NT2/D1 (cell line): ENCODE data around the gene DDX10.

Source experiments
- DNase-seq: peaks from one replicate; pipeline ENCODE4 v3.0.0-alpha.2; 2011; ENCODE audit warnings: low read depth, low spot score
- H3K27me3 ChIP-seq: 2 replicates; pipeline ENCODE4 v1.6.0; 2011; ENCODE audit warnings: mild to moderate bottlenecking; ENCODE audit not compliant: insufficient read length, insufficient read depth
- H3K36me3 ChIP-seq: 2 replicates; pipeline ENCODE4 v1.6.1; 2011; ENCODE audit warnings: mild to moderate bottlenecking, low read length, mixed read lengths; ENCODE audit not compliant: insufficient read depth, insufficient read length
- H3K4me1 ChIP-seq: 2 replicates; pipeline ENCODE4 v1.5.1; 2011; ENCODE audit not compliant: insufficient read depth, insufficient read length
- H3K4me3 ChIP-seq: 2 replicates; pipeline ENCODE4 v1.5.1; 2011; ENCODE audit warnings: low read depth; ENCODE audit not compliant: insufficient read length
- H3K9ac ChIP-seq: 2 replicates; pipeline ENCODE4 v1.6.0; 2011; ENCODE audit warnings: low read depth; ENCODE audit not compliant: insufficient read length
- H3K9me3 ChIP-seq: 2 replicates; pipeline ENCODE4 v1.5.1; 2011; ENCODE audit warnings: mild to moderate bottlenecking, low read length; ENCODE audit not compliant: insufficient read depth
- SUZ12 ChIP-seq: IDR thresholded peaks from 2 replicates; pipeline ENCODE4 v1.6.1; 2011; ENCODE audit not compliant: insufficient read length, insufficient read depth; ENCODE audit errors: extremely low read depth
- YY1 ChIP-seq: IDR thresholded peaks from 2 replicates; pipeline ENCODE4 v1.6.1; 2011; ENCODE audit not compliant: insufficient read length, insufficient read depth
- ZNF274 ChIP-seq: IDR thresholded peaks from 2 replicates; pipeline ENCODE4 v1.6.1; 2011; ENCODE audit warnings: mild to moderate bottlenecking, low read depth, low read length

Gene DDX10

GRCh38 chr11:108664730-108665525 lies at the start of gene DDX10:
Gene DDX10 (plus strand): TSS chr11:108665069. CDS start chr11:108665154, 85 bp downstream.
- H3K4me1 ChIP-seq = no peaks in the 10 kb centered on the region
- no peaks in the 10 kb centered on the region for H3K27me3 ChIP-seq
- TF ChIP-seq SUZ12 (no peak), ZNF274 (no peak), YY1 (no peak)

GRCh38 chr11:108616549-108616948 lies 48.3 kb upstream of the DDX10 start:
- TF ChIP-seq YY1 (no peak), SUZ12 (no peak), ZNF274 (no peak)
- Histone ChIP-seq H3K9me3 (no peaks in the 10 kb centered on the region), H3K27me3 (no peaks in the 10 kb centered on the region), H3K36me3 (no peaks in the 10 kb centered on the region), H3K9ac (no peak overlapping the region), H3K4me3 (no peak overlapping the region), H3K4me1 (no peaks in the 10 kb centered on the region)
- DNase-seq = no peak

More at GRCh38 chr11:108664730-108665525, at the start of gene DDX10:
- Histone ChIP-seq H3K4me3 (peak within 1 kb of the TSS; percentile 78), H3K9me3 (no peaks in the 10 kb centered on the region), H3K9ac (peak within 1 kb of the TSS; percentile 79), H3K36me3 (peaks cover 32% of the 10 kb centered on the region)
- peak; percentile 97 for DNase-seq

DNA sequence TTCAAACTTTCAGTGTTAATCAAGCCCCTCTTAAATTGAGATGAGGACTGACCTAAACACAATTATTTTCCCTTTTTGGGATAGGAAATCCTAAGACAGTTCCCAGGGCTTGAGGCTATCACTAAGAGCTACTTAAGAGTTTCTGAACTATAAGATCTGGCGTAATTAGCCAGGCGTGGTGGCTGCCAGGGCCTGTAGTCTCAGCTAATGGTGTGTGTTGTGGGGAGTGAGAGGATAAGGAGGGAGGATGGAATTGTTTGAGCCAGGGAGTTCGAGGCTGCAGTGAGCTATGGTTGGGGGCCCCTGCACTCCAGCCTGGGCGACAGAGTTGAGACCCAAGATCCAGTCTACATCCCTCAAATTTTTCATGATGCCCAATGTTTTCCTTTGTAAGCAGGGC lies 47.8 kb upstream of the DDX10 start:
- Histone ChIP-seq H3K9ac (no peak overlapping the region), H3K4me1 (no peaks in the 10 kb centered on the region), H3K9me3 (no peaks in the 10 kb centered on the region), H3K36me3 (no peaks in the 10 kb centered on the region), H3K27me3 (no peaks in the 10 kb centered on the region), H3K4me3 (no peak overlapping the region)
- no peak for DNase-seq
- TF ChIP-seq YY1 (no peak), SUZ12 (no peak), ZNF274 (no peak)

DNA sequence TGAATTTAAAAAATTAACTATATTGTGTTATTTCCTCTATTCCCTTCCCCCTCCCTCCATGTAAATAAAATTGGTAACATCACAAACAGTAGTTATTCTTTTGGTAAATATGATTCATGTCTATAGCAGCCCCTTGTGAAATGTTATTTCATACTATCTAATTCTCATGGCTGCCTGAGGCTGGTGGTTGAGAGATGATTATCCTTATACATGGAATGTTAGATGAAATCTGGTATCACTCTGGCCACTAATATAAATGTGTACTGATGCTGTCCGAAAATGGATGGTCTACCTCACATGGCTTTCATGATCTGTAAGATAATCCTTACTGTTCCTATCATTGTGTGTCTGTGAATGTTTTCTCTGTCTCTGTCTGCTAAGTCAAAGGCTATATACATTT lies 46.3 kb upstream of the DDX10 start:
- no peaks in the 10 kb centered on the region for H3K4me1 ChIP-seq
- no peak overlapping the region for H3K4me3 ChIP-seq
- no peak for DNase-seq

GRCh38 chr11:108620958-108621772 lies 43.7 kb upstream of the DDX10 start:
- Histone ChIP-seq H3K4me3 (no peak overlapping the region), H3K9me3 (no peaks in the 10 kb centered on the region), H3K27me3 (no peaks in the 10 kb centered on the region), H3K36me3 (no peaks in the 10 kb centered on the region), H3K9ac (no peak overlapping the region), H3K4me1 (no peaks in the 10 kb centered on the region)
- no peak for TF ChIP-seq YY1
- TF ChIP-seq SUZ12 = no peak
- DNase-seq = no peak

More for the DNA sequence above, 46.3 kb upstream of the DDX10 start:
- TF ChIP-seq YY1 (no peak), SUZ12 (no peak), ZNF274 (no peak)
- Histone ChIP-seq H3K36me3 (no peaks in the 10 kb centered on the region), H3K9ac (no peak overlapping the region), H3K27me3 (no peaks in the 10 kb centered on the region), H3K9me3 (no peaks in the 10 kb centered on the region)

DNA sequence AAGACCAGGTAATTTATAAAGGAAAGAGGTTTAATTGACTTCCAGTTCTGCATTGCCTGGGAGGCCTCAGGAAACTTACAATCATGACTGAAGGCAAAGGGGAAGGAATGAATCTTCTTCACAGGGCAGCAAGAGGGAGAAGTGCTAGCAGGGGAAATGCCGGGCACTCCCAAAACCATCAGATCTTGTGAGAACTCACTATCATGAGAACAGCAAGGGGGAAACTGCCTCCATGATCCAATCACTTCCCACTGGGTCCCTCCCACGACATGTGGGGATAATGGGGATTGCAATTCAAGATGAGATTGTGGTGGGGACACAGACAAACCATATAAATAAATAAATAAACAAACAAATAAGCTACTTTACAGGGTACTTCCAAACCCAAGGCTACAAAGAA lies 42.5 kb upstream of the DDX10 start:
- Histone ChIP-seq H3K36me3 (no peaks in the 10 kb centered on the region), H3K9ac (no peak overlapping the region), H3K4me1 (no peaks in the 10 kb centered on the region), H3K4me3 (no peak overlapping the region), H3K27me3 (no peaks in the 10 kb centered on the region), H3K9me3 (no peaks in the 10 kb centered on the region)
- TF ChIP-seq SUZ12 (no peak), YY1 (no peak), ZNF274 (no peak)
- no peak for DNase-seq

GRCh38 chr11:108624196-108624925 lies 40.5 kb upstream of the DDX10 start:
- no peak overlapping the region for H3K9ac ChIP-seq
- TF ChIP-seq YY1 (no peak), SUZ12 (no peak), ZNF274 (no peak)
- H3K9me3 ChIP-seq = peaks cover 14% of the 10 kb centered on the region; the same call in 1 of the 2 replicates
- DNase-seq = no peak
- no peak overlapping the region for H3K4me3 ChIP-seq
- no peaks in the 10 kb centered on the region for H3K36me3 ChIP-seq
- H3K27me3 ChIP-seq = no peaks in the 10 kb centered on the region
- no peaks in the 10 kb centered on the region for H3K4me1 ChIP-seq
